ENCODE data around the gene IKZF1. TPM values are rescaled to one million over a fixed set of nuclear protein-coding genes. Genes with fewer than 3 reads are reported as not detected.

Gene IKZF1
- total and polyA plus RNA-seq, 9 of the 15 experiments (the other 6 are each of a cell fraction or from before 2014, with no cell fraction given) = 12.6 to 85.3 (median 44.7) TPM

GRCh38 chr7:50448823-50449222 is 144.3 kb downstream of the IKZF1 start (continued):
- TF ChIP-seq ZNF24 (IDR thresholded peaks at IDR 0.05) = no peak

GRCh38 chr7:50449501-50449880 is 145.0 kb downstream of the IKZF1 start:
- no TSS peak for BruUV-seq (replicated peaks)
- H4K20me1 ChIP-seq (replicated peaks; ENCODE audit: control insufficient read depth, insufficient read depth, low read length) = no peaks in the 10 kb centered on the region

More at GRCh38 chr7:50449501-50449880, 145.0 kb downstream of the IKZF1 start:
- in situ Hi-C loops (cut with MboI) = no loop called here
- Histone ChIP-seq H3K9me3 (replicated peaks; ENCODE audit: control insufficient read depth, insufficient read depth, low read depth, low read length) (no peaks in the 10 kb centered on the region), H3K4me1 (replicated peaks in 1 of 2; ENCODE audit: control insufficient read depth in 2 of 2, insufficient read depth in 2 of 2, low read length in 2 of 2) (peaks cover 3 to 12% of the 10 kb centered on the region in 2 experiments; a peak in 4 of 5 replicates), H3K79me2 (ENCODE audit: control insufficient read depth, insufficient read depth, low read length) (peaks cover 25% of the 10 kb centered on the region), H3K27me3 (ENCODE audit: control insufficient read depth in 2 of 2, insufficient read depth in 2 of 2, low read length in 2 of 2) (peaks cover under 1 to 3% of the 10 kb centered on the region in 2 experiments; a peak in 3 of 5 replicates), H3K27ac (ENCODE audit: extremely low read depth, low read depth, low read length) (peak overlapping the region; percentile 75), H3K4me3 (peak overlapping the region; percentile 73), H3K4me2 (ENCODE audit: insufficient read depth, low read length) (peak overlapping the region; percentile 87), H2AFZ (ENCODE audit: low read depth, low read length) (peak overlapping the region; percentile 95), H3K9ac (ENCODE audit: insufficient read depth in 1 of 2, low read depth in 2 of 2, low read length in 2 of 2) (peak overlapping the region; percentile 76 to 96), H3K36me3 (ENCODE audit: control insufficient read depth, insufficient read depth, low read length) (peaks cover 33% of the 10 kb centered on the region), H3K9me1 (ENCODE audit: control insufficient read depth, insufficient read depth, low read length) (no peaks in the 10 kb centered on the region)
- intact Hi-C loops (cut with micrococcal nuclease) = no loop called here
- WGBS (ENCODE audit: insufficient coverage, low coverage, missing lambda C conversion rate) = 2% methylated on average over 5 of the region's 5 CpGs
- DNase-seq (ENCODE audit: extremely low read depth in 1 of 4, low spot score in 3 of 4) (no peak), ATAC-seq (peak; percentile 32), FAIRE-seq (no peak)
- CTCF ChIA-PET (ENCODE audit: low intra/inter-chr PET ratio) = no interaction called here
- POLR2A ChIA-PET = interaction anchor here (0.7 to 1.4 kb wide), 5 partner anchors 11 to 684 kb away, joined by 3 to 5 read pairs (median 3); no protein-coding TSS in a partner anchor
- TF ChIP-seq ZFP36 (IDR thresholded peaks at IDR 0.05; ENCODE audit: low read depth, low read length, partially characterized antibody) = no peak
- no peak for TF ChIP-seq ZNF830 (CRISPR knock-in tag; IDR thresholded peaks at IDR 0.05)
- no peak for TF ChIP-seq NR1H2 (CRISPR knock-in tag; IDR thresholded peaks at IDR 0.05)
- no peak for TF ChIP-seq POU5F1 (IDR thresholded peaks at IDR 0.05; ENCODE audit: borderline replicate concordance, low read depth, low read length, partially characterized antibody)
- no peak for TF ChIP-seq LCOR (CRISPR knock-in tag; IDR thresholded peaks at IDR 0.05)
- no peak for TF ChIP-seq ARHGAP35 (IDR thresholded peaks at IDR 0.05; ENCODE audit: partially characterized antibody)
- TF ChIP-seq ID3 (CRISPR knock-in tag; IDR thresholded peaks at IDR 0.05) = 0 out of 2 replicates have a peak, but pooled peaks have one; percentile 22
- TF ChIP-seq ID3 (tag; IDR thresholded peaks at IDR 0.05) = no peak
- TF ChIP-seq PCBP1 (IDR thresholded peaks at IDR 0.05; ENCODE audit: low read depth, low read length, poor library complexity, severe bottlenecking) = peak; percentile 6
- TF ChIP-seq NR2C2 (CRISPR knock-in tag; IDR thresholded peaks at IDR 0.05) = no peak
- no peak for TF ChIP-seq NR2C2 (tag; IDR thresholded peaks at IDR 0.05)
